Measurements from ENCODE around the gene ITGB1. TPM values are rescaled to one million over a fixed set of nuclear protein-coding genes. Genes with fewer than 3 reads are reported as not detected.

The ITGB1 gene
- total RNA-seq, 1 experiment from 2014 or later: 223 TPM

GRCh38 chr10:32943395-32943794 lies 14.6 kb downstream of the ITGB1 start:
- H2BK5ac ChIP-seq (ENCODE audit: insufficient read length, low read length): no peak overlapping the region
- H3K56ac ChIP-seq (ENCODE audit: insufficient read length, low read depth, low read length): no peak overlapping the region
- no peak overlapping the region for H3K4ac ChIP-seq (ENCODE audit: low read depth, low read length)
- no peak overlapping the region for H3K9ac ChIP-seq (ENCODE audit: extremely low read depth, insufficient read length, low read length)
- no peaks in the 10 kb centered on the region for H3K23me2 ChIP-seq (ENCODE audit: insufficient read length, low read depth, low read length, poor library complexity, severe bottlenecking)
- no peaks in the 10 kb centered on the region for H3K27me3 ChIP-seq (ENCODE audit: insufficient read depth, low read length)
- H3K4me1 ChIP-seq (ENCODE audit: insufficient read depth, low read length): peaks cover 20% of the 10 kb centered on the region; the same call in 1 of the 2 replicates
- H2BK120ac ChIP-seq (ENCODE audit: low read depth, low read length, poor library complexity, severe bottlenecking): no peak overlapping the region
- no peak overlapping the region for H3T11ph ChIP-seq (ENCODE audit: low read length)
- H4K5ac ChIP-seq (ENCODE audit: insufficient read length, low read depth, low read length): no peak overlapping the region
- no peak overlapping the region for H2BK15ac ChIP-seq (ENCODE audit: low read depth, low read length)
- H3K79me2 ChIP-seq (ENCODE audit: insufficient read depth, low read length): peaks cover 70% of the 10 kb centered on the region
- no peak overlapping the region for H3K4me3 Mint-ChIP-seq
- peak overlapping the region in 2 of 3 experiments; percentile 38 to 88; a peak in 4 of 7 replicates for H3K27ac Mint-ChIP-seq
- H3K4me2 ChIP-seq (ENCODE audit: insufficient read depth, insufficient read length, low read length): no peak overlapping the region
- WGBS (ENCODE audit: extremely low coverage, insufficient read length, low lambda C conversion rate): no CpG with 5 or more reads among the region's 2 CpGs
- H4K8ac ChIP-seq (replicated peaks; ENCODE audit: insufficient read length, low read depth, low read length): no peak overlapping the region
- H2BK12ac ChIP-seq (ENCODE audit: insufficient read length, low read depth, low read length): no peak overlapping the region
- H3K36me3 Mint-ChIP-seq (ENCODE audit: insufficient read depth in 1 of 3, low read depth in 3 of 3): peaks cover 2 to 3% (median 2%) of the 10 kb centered on the region in 3 experiments; a peak in 4 of 7 replicates
- H4K91ac ChIP-seq (ENCODE audit: insufficient read length, low read depth, low read length): no peak overlapping the region
- H2AFZ ChIP-seq (ENCODE audit: low read length): no peak overlapping the region
- peaks cover 6% of the 10 kb centered on the region for H3K79me1 ChIP-seq (ENCODE audit: insufficient read depth, low read depth, low read length, poor library complexity, severe bottlenecking)
- no peak overlapping the region for H3K23ac ChIP-seq (ENCODE audit: insufficient read length, low read depth, low read length)
- H3K27me3 Mint-ChIP-seq (ENCODE audit: low read depth): no peaks in the 10 kb centered on the region
- H3K9me3 Mint-ChIP-seq: no peaks in the 10 kb centered on the region
- no peak overlapping the region for H2AK5ac ChIP-seq (ENCODE audit: insufficient read length, low read length)
- TF ChIP-seq, protein P1, sequence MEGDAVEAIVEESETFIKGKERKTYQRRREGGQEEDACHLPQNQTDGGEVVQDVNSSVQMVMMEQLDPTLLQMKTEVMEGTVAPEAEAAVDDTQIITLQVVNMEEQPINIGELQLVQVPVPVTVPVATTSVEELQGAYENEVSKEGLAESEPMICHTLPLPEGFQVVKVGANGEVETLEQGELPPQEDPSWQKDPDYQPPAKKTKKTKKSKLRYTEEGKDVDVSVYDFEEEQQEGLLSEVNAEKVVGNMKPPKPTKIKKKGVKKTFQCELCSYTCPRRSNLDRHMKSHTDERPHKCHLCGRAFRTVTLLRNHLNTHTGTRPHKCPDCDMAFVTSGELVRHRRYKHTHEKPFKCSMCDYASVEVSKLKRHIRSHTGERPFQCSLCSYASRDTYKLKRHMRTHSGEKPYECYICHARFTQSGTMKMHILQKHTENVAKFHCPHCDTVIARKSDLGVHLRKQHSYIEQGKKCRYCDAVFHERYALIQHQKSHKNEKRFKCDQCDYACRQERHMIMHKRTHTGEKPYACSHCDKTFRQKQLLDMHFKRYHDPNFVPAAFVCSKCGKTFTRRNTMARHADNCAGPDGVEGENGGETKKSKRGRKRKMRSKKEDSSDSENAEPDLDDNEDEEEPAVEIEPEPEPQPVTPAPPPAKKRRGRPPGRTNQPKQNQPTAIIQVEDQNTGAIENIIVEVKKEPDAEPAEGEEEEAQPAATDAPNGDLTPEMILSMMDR (conservative IDR thresholded peaks at IDR 0.05): no peak
- no peak overlapping the region for H3K27ac ChIP-seq (ENCODE audit: insufficient read length, low read depth, low read length)
- no peaks in the 10 kb centered on the region for H3K9me3 ChIP-seq (ENCODE audit: control insufficient read depth, low read depth, low read length)
- H4K20me1 ChIP-seq (ENCODE audit: control insufficient read depth, insufficient read depth, insufficient read length): no peaks in the 10 kb centered on the region
- no peak overlapping the region for H3K14ac ChIP-seq (ENCODE audit: insufficient read depth, low read length)
- peaks cover 45 to 59% of the 10 kb centered on the region in 2 experiments for H3K4me1 Mint-ChIP-seq
- DNase-seq: no peak
- H3K18ac ChIP-seq (ENCODE audit: insufficient read length, low read depth, low read length): no peak overlapping the region
- H2BK20ac ChIP-seq (ENCODE audit: low read depth, low read length, poor library complexity, severe bottlenecking): no peak overlapping the region

All from H9 (cell line).